Muscle of arm (tissue), 12 donors: ENCODE measurements around the gene RBM20. TPM values are rescaled to one million over a fixed set of nuclear protein-coding genes. Genes with fewer than 3 reads are reported as not detected.
"Not testable (repeated sequence)": the region's sequence is repeated elsewhere in the genome, so short reads cannot be mapped to it uniquely, and the experiment has no call there.

ENCODE experiments used
- DNase-seq: peaks from one replicate; pipeline ENCODE4 v3.0.0-alpha.2; 2013
- polyA plus RNA-seq, 12 donors: library from polyadenylated mRNA; unstranded; fragments of 120-200 nt; gene quantifications; one replicate each; pipeline ENCODE4 v1.2.1, GENCODE V29; 2013; ENCODE audit not compliant: insufficient read length in 12 of 12

The RBM20 gene
- polyA plus RNA-seq, 12 donors = 6.1 to 17.6 (median 12.1) TPM; not detected in 1

GRCh38 chr10:110762109-110762848 lies 118.1 kb downstream of the RBM20 start:
- DNase-seq = no peak

- DNase-seq = no peak
These were observed 118.7 kb downstream of the RBM20 start for GRCh38 chr10:110762849-110763211.

GRCh38 chr10:110764378-110764777 lies 120.2 kb downstream of the RBM20 start:
- no peak for DNase-seq

GRCh38 chr10:110764793-110765512 lies 120.8 kb downstream of the RBM20 start:
- DNase-seq = no peak

GRCh38 chr10:110765513-110766319 lies 121.6 kb downstream of the RBM20 start:
- DNase-seq = no peak

GRCh38 chr10:110767601-110768000 lies 123.5 kb downstream of the RBM20 start:
- not testable (repeated sequence) for DNase-seq

GRCh38 chr10:110770243-110770642 lies 126.1 kb downstream of the RBM20 start:
- DNase-seq = no peak

- no peak for DNase-seq
These were observed 127.3 kb downstream of the RBM20 start for GRCh38 chr10:110771486-110771885.

GRCh38 chr10:110771991-110772390 lies 127.9 kb downstream of the RBM20 start:
- no peak for DNase-seq

- DNase-seq = no peak
These were observed 128.4 kb downstream of the RBM20 start for GRCh38 chr10:110772454-110773025.

GRCh38 chr10:110773693-110774068 lies 129.5 kb downstream of the RBM20 start:
- no peak for DNase-seq

- no peak for DNase-seq
These were observed 130.2 kb downstream of the RBM20 start for GRCh38 chr10:110774069-110775019.

- DNase-seq = no peak
These were observed 130.9 kb downstream of the RBM20 start for GRCh38 chr10:110775020-110775375.

- DNase-seq = no peak
These were observed 131.3 kb downstream of the RBM20 start for GRCh38 chr10:110775406-110775805.

GRCh38 chr10:110777017-110777416 lies 132.9 kb downstream of the RBM20 start:
- DNase-seq = no peak

GRCh38 chr10:110777661-110778060 lies 133.5 kb downstream of the RBM20 start:
- no peak for DNase-seq

- no peak for DNase-seq
These were observed 134.1 kb downstream of the RBM20 start for GRCh38 chr10:110778211-110778610.

- DNase-seq = no peak
These were observed 135.4 kb downstream of the RBM20 start for GRCh38 chr10:110779489-110779888.

GRCh38 chr10:110780704-110781103 lies 136.6 kb downstream of the RBM20 start:
- DNase-seq = no peak

GRCh38 chr10:110781139-110781538 lies 137.0 kb downstream of the RBM20 start:
- DNase-seq = no peak

GRCh38 chr10:110782616-110783015 lies 138.5 kb downstream of the RBM20 start:
- no peak for DNase-seq
